Measurements from ENCODE around the gene ANXA6.

DNA sequence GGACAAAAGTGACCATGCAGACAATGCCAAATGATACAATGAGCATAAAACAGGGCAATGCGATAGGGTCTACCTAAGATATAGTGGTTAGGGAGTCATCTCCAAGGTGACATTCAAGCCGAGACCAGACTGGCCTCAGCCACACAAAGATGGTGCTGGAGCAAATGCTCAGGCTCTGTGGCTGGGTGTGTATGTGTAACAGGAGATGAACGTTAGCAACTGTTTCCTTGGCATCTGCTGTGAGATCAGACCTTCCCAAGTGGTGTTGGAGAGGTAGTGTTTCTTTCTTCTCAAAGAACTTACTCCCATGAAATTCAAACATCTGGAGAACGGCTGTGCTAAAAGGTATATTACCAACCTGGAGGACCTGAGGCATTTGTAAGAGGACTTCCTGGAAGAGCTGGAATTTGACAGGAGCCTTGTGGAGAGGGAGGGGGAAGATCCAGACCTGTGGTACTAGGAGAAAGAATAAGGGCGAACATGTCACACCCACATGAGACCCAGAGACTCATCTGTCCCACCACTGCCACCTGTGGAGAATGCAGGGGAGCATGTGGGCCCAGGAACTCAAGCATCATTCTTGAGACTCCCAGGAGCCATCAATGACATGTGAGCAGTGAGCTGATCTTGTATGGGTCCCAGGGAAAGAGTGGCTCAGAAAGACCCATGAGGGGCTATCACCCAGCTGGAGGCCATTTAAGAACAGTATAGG, 21.4 kb upstream of the ANXA6 start:
- TF ChIP-seq, protein P1, sequence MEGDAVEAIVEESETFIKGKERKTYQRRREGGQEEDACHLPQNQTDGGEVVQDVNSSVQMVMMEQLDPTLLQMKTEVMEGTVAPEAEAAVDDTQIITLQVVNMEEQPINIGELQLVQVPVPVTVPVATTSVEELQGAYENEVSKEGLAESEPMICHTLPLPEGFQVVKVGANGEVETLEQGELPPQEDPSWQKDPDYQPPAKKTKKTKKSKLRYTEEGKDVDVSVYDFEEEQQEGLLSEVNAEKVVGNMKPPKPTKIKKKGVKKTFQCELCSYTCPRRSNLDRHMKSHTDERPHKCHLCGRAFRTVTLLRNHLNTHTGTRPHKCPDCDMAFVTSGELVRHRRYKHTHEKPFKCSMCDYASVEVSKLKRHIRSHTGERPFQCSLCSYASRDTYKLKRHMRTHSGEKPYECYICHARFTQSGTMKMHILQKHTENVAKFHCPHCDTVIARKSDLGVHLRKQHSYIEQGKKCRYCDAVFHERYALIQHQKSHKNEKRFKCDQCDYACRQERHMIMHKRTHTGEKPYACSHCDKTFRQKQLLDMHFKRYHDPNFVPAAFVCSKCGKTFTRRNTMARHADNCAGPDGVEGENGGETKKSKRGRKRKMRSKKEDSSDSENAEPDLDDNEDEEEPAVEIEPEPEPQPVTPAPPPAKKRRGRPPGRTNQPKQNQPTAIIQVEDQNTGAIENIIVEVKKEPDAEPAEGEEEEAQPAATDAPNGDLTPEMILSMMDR (IDR thresholded peaks at IDR 0.05) = no peak
- TF ChIP-seq POLR2A (IDR thresholded peaks at IDR 0.05) (no peak), POLR2AphosphoS5 (IDR thresholded peaks at IDR 0.05) (no peak), EP300 (IDR thresholded peaks at IDR 0.05) (no peak)

Data from stomach (tissue), 4 donors.